Measurements from ENCODE around the gene DRAP1. TPM values are rescaled to one million over a fixed set of nuclear protein-coding genes. Genes with fewer than 3 reads are reported as not detected.

The DRAP1 gene
- 100 to 1,000 TPM in 3 of 5 donors, 10 to 100 TPM in 2; 56.3 to 122 (median 107) TPM for total RNA-seq
- 90.8 TPM for total RNA-seq (2013)
- 31.4 to 124 (median 67.4) reads per million in 29 experiments for total RNA-seq

- under 1% methylated on average over 58 of the region's 59 CpGs for WGBS (ENCODE audit: insufficient coverage)
- Mint-ChIP-seq H3K9me3 (no peaks in the 10 kb centered on the region), H3K36me3 (peaks cover 21% of the 10 kb centered on the region), H3K4me3 (peak within 1 kb of the TSS; percentile 90 to 92 (median 91)), H3K27me3 (no peaks in the 10 kb centered on the region), H3K27ac (peak within 1 kb of the TSS; percentile 86 to 88), H3K4me1 (peaks cover 41 to 59% (median 50%) of the 10 kb centered on the region in 3 donors)
- Histone ChIP-seq H3K36me3 (ENCODE audit: control insufficient read depth in 2 of 2, extremely low read depth in 1 of 2, insufficient read depth in 1 of 2, low read length in 1 of 2) (peaks cover 7 to 34% of the 10 kb centered on the region in 2 donors), H3K4me1 (ENCODE audit: control insufficient read depth in 1 of 2, extremely low read depth in 1 of 2, insufficient read depth in 2 of 2, low read length in 2 of 2) (peaks cover 27 to 64% of the 10 kb centered on the region in 2 experiments), H3K4me3 (ENCODE audit: control insufficient read depth in 1 of 2, extremely low read depth in 1 of 2, low read length in 1 of 2) (peak within 1 kb of the TSS; percentile 92 to 99), H3K27me3 (replicated peaks in 1 of 2; ENCODE audit: control insufficient read depth in 2 of 2, extremely low read depth in 1 of 2, insufficient read depth in 2 of 2, low read length in 1 of 2) (no peaks in the 10 kb centered on the region), H3K9me3 (no peaks in the 10 kb centered on the region), H3K27ac (ENCODE audit: low read length) (peak within 1 kb of the TSS; percentile 84)
- POLR2A ChIA-PET = interaction anchor here in 1 of 2 donors (0.6 kb wide), 1 partner anchor 15 kb away, joined by 4 read pairs; no protein-coding TSS in a partner anchor
- DNase-seq (peak; percentile 95 to 100 (median 98)), ATAC-seq (replicated peaks in 1 of 4) (peak; percentile 87 to 89 (median 88))
- CTCF ChIA-PET = interaction anchor here in 1 of 2 donors (0.6 to 1.3 kb wide), 3 partner anchors 29 to 60 kb away, joined by 3 to 6 read pairs (median 3); partner anchors contain the start of gene CCDC85B
Measured at GRCh38 chr11:65919141-65919572, at the start of gene DRAP1. DRAP1 (plus strand) TSS chr11:65919426; CDS start chr11:65919502, 76 bp downstream.

DNA sequence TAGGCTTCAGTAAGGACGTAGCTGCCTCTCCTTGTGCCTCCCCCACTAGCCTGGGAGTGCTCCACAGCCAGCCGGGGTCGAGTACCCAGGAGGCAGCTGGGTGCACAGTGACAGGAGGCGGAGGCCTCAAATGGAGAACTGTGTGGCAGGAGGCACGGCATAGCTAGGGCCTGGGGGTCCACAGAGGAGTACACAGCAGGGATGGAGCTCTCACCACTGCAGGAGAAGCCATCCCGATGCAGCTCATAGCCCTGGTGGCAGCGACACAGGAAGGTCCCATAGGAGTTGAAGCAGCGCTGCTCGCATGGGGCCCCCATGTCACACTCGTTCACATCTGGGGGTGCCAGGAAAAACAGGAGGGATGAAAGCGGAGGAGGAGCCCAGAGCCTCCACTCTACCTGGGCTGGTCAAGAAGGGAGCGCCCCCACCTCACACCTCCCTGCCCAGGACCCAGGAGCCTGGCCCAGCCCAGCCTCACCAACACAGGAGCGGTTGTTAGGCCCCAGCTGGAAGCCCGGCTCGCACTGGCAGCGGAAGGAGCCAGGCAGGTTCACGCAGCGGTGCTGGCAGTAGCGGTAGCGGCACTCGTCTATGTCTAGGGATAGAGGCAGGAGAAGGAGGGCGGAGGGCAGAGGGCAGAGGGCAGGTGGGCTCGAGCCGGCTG is 49.5 kb upstream of the DRAP1 start:
- no peak for ATAC-seq (replicated peaks in 1 of 4)
- no peak overlapping the region for H3K4me3 Mint-ChIP-seq
- H3K4me1 Mint-ChIP-seq = peaks cover 16 to 30% (median 20%) of the 10 kb centered on the region in 3 donors

DNA sequence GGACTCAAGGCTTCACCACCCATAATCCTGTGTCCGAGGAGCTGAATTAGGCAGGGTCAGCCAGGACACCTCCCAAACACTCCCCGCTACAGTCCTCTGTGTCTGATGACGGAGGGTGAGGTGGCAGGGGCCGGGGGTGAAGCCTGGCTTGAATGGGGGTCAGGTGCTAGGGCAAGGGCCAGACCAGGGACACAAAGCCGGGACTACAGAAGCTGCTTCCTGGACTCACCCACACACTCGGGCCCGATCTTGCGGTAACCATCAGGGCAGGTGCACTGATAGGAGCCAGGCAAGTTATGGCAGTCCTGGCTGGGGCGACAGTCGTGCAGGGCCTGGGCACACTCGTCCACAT is 48.9 kb upstream of the DRAP1 start:
- peaks cover 0 to 7% of the 10 kb centered on the region in 2 experiments for H3K27me3 ChIP-seq (replicated peaks in 1 of 2; ENCODE audit: control insufficient read depth in 2 of 2, extremely low read depth in 1 of 2, insufficient read depth in 2 of 2, low read length in 1 of 2)
- H3K4me3 Mint-ChIP-seq = no peak overlapping the region
- 59% methylated on average over 7 of the region's 11 CpGs for WGBS (ENCODE audit: insufficient coverage)

More for the DNA sequence above, 49.5 kb upstream of the DRAP1 start:
- ChIA-PET CTCF (interaction anchor here (0.7 to 1.8 kb wide), 3 partner anchors 10 to 17 kb away, joined by 3 to 5 read pairs (median 3); partner anchors contain the start of gene MUS81 (in 1 of the 2)), POLR2A (interaction anchor here (0.5 to 1.2 kb wide), 2 partner anchors 10 to 103 kb away, joined by 3 to 4 read pairs; no protein-coding TSS in a partner anchor)
- H3K4me1 ChIP-seq (ENCODE audit: control insufficient read depth in 1 of 2, extremely low read depth in 1 of 2, insufficient read depth in 2 of 2, low read length in 2 of 2) = peaks cover 5 to 39% of the 10 kb centered on the region in 2 experiments
- H3K36me3 ChIP-seq (ENCODE audit: control insufficient read depth in 2 of 2, extremely low read depth in 1 of 2, insufficient read depth in 1 of 2, low read length in 1 of 2) = peaks cover 13 to 26% of the 10 kb centered on the region in 2 donors
- H3K27ac ChIP-seq (ENCODE audit: low read length) = no peak overlapping the region
- no peak overlapping the region for H3K4me3 ChIP-seq (ENCODE audit: control insufficient read depth in 1 of 2, extremely low read depth in 1 of 2, low read length in 1 of 2)
- DNase-seq = no peak
- WGBS (ENCODE audit: insufficient coverage) = 82% methylated on average over 14 of the region's 24 CpGs
- Mint-ChIP-seq H3K36me3 (peaks cover 5% of the 10 kb centered on the region), H3K27ac (peak overlapping the region in 1 of 2 donors; percentile 34), H3K9me3 (no peaks in the 10 kb centered on the region), H3K27me3 (no peaks in the 10 kb centered on the region)
- H3K9me3 ChIP-seq = no peaks in the 10 kb centered on the region
- peaks cover 0 to 7% of the 10 kb centered on the region in 2 experiments for H3K27me3 ChIP-seq (replicated peaks in 1 of 2; ENCODE audit: control insufficient read depth in 2 of 2, extremely low read depth in 1 of 2, insufficient read depth in 2 of 2, low read length in 1 of 2)

GRCh38 chr11:65870706-65871681 is 48.2 kb upstream of the DRAP1 start:
- Histone ChIP-seq H3K4me1 (ENCODE audit: control insufficient read depth in 1 of 2, extremely low read depth in 1 of 2, insufficient read depth in 2 of 2, low read length in 2 of 2) (peaks cover 5 to 39% of the 10 kb centered on the region in 2 experiments), H3K27me3 (replicated peaks in 1 of 2; ENCODE audit: control insufficient read depth in 2 of 2, extremely low read depth in 1 of 2, insufficient read depth in 2 of 2, low read length in 1 of 2) (peaks cover 0 to 7% of the 10 kb centered on the region in 2 experiments), H3K36me3 (ENCODE audit: control insufficient read depth in 2 of 2, extremely low read depth in 1 of 2, insufficient read depth in 1 of 2, low read length in 1 of 2) (peaks cover 1 to 14% of the 10 kb centered on the region in 2 donors), H3K27ac (ENCODE audit: low read length) (no peak overlapping the region), H3K9me3 (no peaks in the 10 kb centered on the region), H3K4me3 (ENCODE audit: control insufficient read depth in 1 of 2, extremely low read depth in 1 of 2, low read length in 1 of 2) (no peak overlapping the region)
- WGBS (ENCODE audit: insufficient coverage) = 64% methylated on average over 16 of the region's 24 CpGs
- CTCF ChIA-PET = interaction anchor here (0.5 to 1.4 kb wide), 4 partner anchors 11 to 1095 kb away, joined by 3 to 12 read pairs (median 3); partner anchors contain the start of gene MUS81 (in 1 of the 2)
- H3K36me3 Mint-ChIP-seq = no peaks in the 10 kb centered on the region
- POLR2A ChIA-PET = interaction anchor here in 1 of 2 donors (0.6 to 1.3 kb wide), 2 partner anchors 91 to 140 kb away, joined by 4 to 7 read pairs; partner anchors contain the start of gene SART1
- peak overlapping the region; percentile 9 to 49 (median 13) for H3K4me3 Mint-ChIP-seq
- no peak for DNase-seq
- no peaks in the 10 kb centered on the region for H3K9me3 Mint-ChIP-seq
- H3K27ac Mint-ChIP-seq = peak overlapping the region; percentile 46 to 61
- peaks cover 16 to 28% (median 20%) of the 10 kb centered on the region in 3 donors for H3K4me1 Mint-ChIP-seq
- no peak for ATAC-seq (replicated peaks in 1 of 4)
- H3K27me3 Mint-ChIP-seq = no peaks in the 10 kb centered on the region

More for the DNA sequence above, 48.9 kb upstream of the DRAP1 start:
- no peaks in the 10 kb centered on the region for H3K9me3 ChIP-seq
- ATAC-seq (replicated peaks in 1 of 4) (no peak), DNase-seq (no peak)
- no peak overlapping the region for H3K27ac ChIP-seq (ENCODE audit: low read length)
- ChIA-PET CTCF (interaction anchor here (1.4 to 1.8 kb wide), 2 partner anchors 10 to 11 kb away, joined by 3 to 5 read pairs; partner anchors contain the start of gene MUS81 (in 1 of the 2)), POLR2A (no interaction called here)
- H3K36me3 Mint-ChIP-seq = peaks cover 1% of the 10 kb centered on the region
- H3K4me1 Mint-ChIP-seq = peaks cover 16 to 28% (median 20%) of the 10 kb centered on the region in 3 donors
- H3K4me1 ChIP-seq (ENCODE audit: control insufficient read depth in 1 of 2, extremely low read depth in 1 of 2, insufficient read depth in 2 of 2, low read length in 2 of 2) = peaks cover 5 to 39% of the 10 kb centered on the region in 2 experiments
- peak overlapping the region; percentile 46 to 52 for H3K27ac Mint-ChIP-seq
- H3K4me3 ChIP-seq (ENCODE audit: control insufficient read depth in 1 of 2, extremely low read depth in 1 of 2, low read length in 1 of 2) = no peak overlapping the region
- no peaks in the 10 kb centered on the region for H3K9me3 Mint-ChIP-seq
- peaks cover 8 to 20% of the 10 kb centered on the region in 2 donors for H3K36me3 ChIP-seq (ENCODE audit: control insufficient read depth in 2 of 2, extremely low read depth in 1 of 2, insufficient read depth in 1 of 2, low read length in 1 of 2)
- H3K27me3 Mint-ChIP-seq = no peaks in the 10 kb centered on the region

GRCh38 chr11:65871811-65872548 is 47.2 kb upstream of the DRAP1 start:
- CTCF ChIA-PET = interaction anchor here (0.5 to 1.4 kb wide), 3 partner anchors 12 to 119 kb away, joined by 3 to 12 read pairs (median 3); partner anchors contain the start of gene MUS81 (in 1 of the 2)
- Mint-ChIP-seq H3K27ac (peak overlapping the region in 1 of 2 donors; percentile 61), H3K4me1 (peaks cover 16 to 28% (median 18%) of the 10 kb centered on the region in 3 donors), H3K36me3 (no peaks in the 10 kb centered on the region), H3K9me3 (no peaks in the 10 kb centered on the region), H3K27me3 (no peaks in the 10 kb centered on the region), H3K4me3 (peak overlapping the region; percentile 34 to 57 (median 49))
- H3K9me3 ChIP-seq = no peaks in the 10 kb centered on the region
- H3K27ac ChIP-seq (ENCODE audit: low read length) = no peak overlapping the region
- 94% methylated on average over 20 of the region's 26 CpGs for WGBS (ENCODE audit: insufficient coverage)
- no peak for ATAC-seq (replicated peaks in 1 of 4)
- no peak for DNase-seq
- H3K36me3 ChIP-seq (ENCODE audit: control insufficient read depth in 2 of 2, extremely low read depth in 1 of 2, insufficient read depth in 1 of 2, low read length in 1 of 2) = peaks cover 0 to 4% of the 10 kb centered on the region in 2 donors
- H3K27me3 ChIP-seq (replicated peaks in 1 of 2; ENCODE audit: control insufficient read depth in 2 of 2, extremely low read depth in 1 of 2, insufficient read depth in 2 of 2, low read length in 1 of 2) = peaks cover 0 to 7% of the 10 kb centered on the region in 2 experiments
- no peak overlapping the region for H3K4me3 ChIP-seq (ENCODE audit: control insufficient read depth in 1 of 2, extremely low read depth in 1 of 2, low read length in 1 of 2)
- POLR2A ChIA-PET = interaction anchor here (0.6 to 1.3 kb wide), 3 partner anchors 11 to 139 kb away, joined by 4 to 7 read pairs (median 4); partner anchors contain the start of gene SART1 (in 1 of the 2)
- peaks cover 5 to 39% of the 10 kb centered on the region in 2 experiments for H3K4me1 ChIP-seq (ENCODE audit: control insufficient read depth in 1 of 2, extremely low read depth in 1 of 2, insufficient read depth in 2 of 2, low read length in 2 of 2)

All from T-cell (primary cell).